ENCODE results near the gene NTSR1. TPM values are rescaled to one million over a fixed set of nuclear protein-coding genes. Genes with fewer than 3 reads are reported as not detected.

Gene NTSR1
- total and polyA plus RNA-seq, 2 of the 13 experiments (the other 11 are each of a cell fraction or from before 2014, with no cell fraction given) = 0.09 to 0.12 TPM

DNA sequence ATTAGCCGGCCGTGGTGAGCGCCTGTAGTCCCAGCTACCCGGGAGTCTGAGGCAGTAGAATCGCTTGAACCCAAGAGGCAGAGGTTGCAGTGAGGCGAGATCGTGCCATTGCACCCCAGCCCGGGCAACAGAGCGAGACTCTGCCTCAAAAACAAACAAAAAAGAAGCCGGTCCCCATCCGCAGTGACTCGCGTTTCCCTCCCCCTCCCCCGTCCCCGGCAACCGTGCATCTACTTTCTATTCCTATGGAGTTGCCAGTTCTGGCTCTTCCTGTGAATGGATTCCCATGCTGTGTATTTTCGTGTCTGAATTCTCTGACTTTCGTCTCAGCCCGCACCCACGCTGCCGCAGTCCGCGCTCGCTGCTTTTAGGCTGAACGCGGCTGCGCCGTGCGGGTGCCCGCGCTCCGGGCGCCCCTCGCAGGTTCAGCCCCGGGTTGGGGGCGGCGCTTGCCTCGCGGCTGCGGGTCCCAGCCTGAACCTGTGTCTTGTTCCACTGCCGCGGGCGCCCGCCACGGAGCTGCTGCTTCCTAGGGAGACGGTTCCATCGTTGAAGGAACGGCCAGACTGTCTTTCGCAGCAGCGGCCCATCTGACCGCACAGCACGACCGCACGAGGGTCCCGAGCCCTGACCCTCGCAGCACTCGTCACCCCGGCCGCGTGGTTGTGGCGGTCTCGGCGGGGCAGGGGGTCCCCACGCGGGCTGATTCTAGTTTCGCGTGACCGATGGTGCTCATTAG is 86.6 kb downstream of the NTSR1 start (continued):
- TF ChIP-seq, protein P1, sequence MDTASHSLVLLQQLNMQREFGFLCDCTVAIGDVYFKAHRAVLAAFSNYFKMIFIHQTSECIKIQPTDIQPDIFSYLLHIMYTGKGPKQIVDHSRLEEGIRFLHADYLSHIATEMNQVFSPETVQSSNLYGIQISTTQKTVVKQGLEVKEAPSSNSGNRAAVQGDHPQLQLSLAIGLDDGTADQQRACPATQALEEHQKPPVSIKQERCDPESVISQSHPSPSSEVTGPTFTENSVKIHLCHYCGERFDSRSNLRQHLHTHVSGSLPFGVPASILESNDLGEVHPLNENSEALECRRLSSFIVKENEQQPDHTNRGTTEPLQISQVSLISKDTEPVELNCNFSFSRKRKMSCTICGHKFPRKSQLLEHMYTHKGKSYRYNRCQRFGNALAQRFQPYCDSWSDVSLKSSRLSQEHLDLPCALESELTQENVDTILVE (CRISPR knock-in tag; IDR thresholded peaks at IDR 0.05) = no peak
- TF ChIP-seq ZNF33B (CRISPR knock-in tag; IDR thresholded peaks at IDR 0.05) (no peak; the same call in 1 of the 2 replicates), ZNF431 (CRISPR knock-in tag; IDR thresholded peaks at IDR 0.05; ENCODE audit: borderline replicate concordance, low read depth) (no peak), ZNF703 (CRISPR knock-in tag; IDR thresholded peaks at IDR 0.05; ENCODE audit: borderline replicate concordance) (peak; percentile 75; the same call in 1 of the 2 replicates), ZNF879 (CRISPR knock-in tag; IDR thresholded peaks at IDR 0.05) (peak; percentile 52; the same call in 1 of the 2 replicates), ZNF713 (CRISPR knock-in tag; IDR thresholded peaks at IDR 0.05) (peak; percentile 87), DR1 (CRISPR knock-in tag; IDR thresholded peaks at IDR 0.05) (peak; percentile 52), ZNF343 (CRISPR knock-in tag; IDR thresholded peaks at IDR 0.05) (peak; percentile 75; the same call in 1 of the 2 replicates), ONECUT2 (CRISPR knock-in tag; IDR thresholded peaks at IDR 0.05) (no peak), MTF1 (CRISPR knock-in tag; IDR thresholded peaks at IDR 0.05) (0 out of 2 replicates have a peak, but pooled peaks have one; percentile 41), ZFYVE20 (CRISPR knock-in tag; IDR thresholded peaks at IDR 0.05; ENCODE audit: borderline replicate concordance, low read depth) (peak; percentile 90; the same call in 1 of the 2 replicates), GATAD2A (CRISPR knock-in tag; IDR thresholded peaks at IDR 0.05) (no peak), ARID2 (CRISPR knock-in tag; IDR thresholded peaks at IDR 0.05; ENCODE audit: borderline replicate concordance) (peak; percentile 95), ZNF253 (CRISPR knock-in tag; IDR thresholded peaks at IDR 0.05; ENCODE audit: borderline replicate concordance) (no peak), ZFX (CRISPR knock-in tag; IDR thresholded peaks at IDR 0.05; ENCODE audit: low read depth) (peak; percentile 71), SRSF4 (IDR thresholded peaks at IDR 0.05; ENCODE audit: low read depth, low read length, poor library complexity, severe bottlenecking) (no peak), ZNF530 (CRISPR knock-in tag; IDR thresholded peaks at IDR 0.05; ENCODE audit: low read depth) (no peak), ATAD3A (CRISPR knock-in tag; IDR thresholded peaks at IDR 0.05) (no peak), EEA1 (CRISPR knock-in tag; IDR thresholded peaks at IDR 0.05; ENCODE audit: borderline replicate concordance) (peak; percentile 56; the same call in 1 of the 2 replicates), SMAD9 (CRISPR knock-in tag; IDR thresholded peaks at IDR 0.05) (no peak), ZNF251 (CRISPR knock-in tag; IDR thresholded peaks at IDR 0.05) (no peak)
- TF ChIP-seq, protein P2, sequence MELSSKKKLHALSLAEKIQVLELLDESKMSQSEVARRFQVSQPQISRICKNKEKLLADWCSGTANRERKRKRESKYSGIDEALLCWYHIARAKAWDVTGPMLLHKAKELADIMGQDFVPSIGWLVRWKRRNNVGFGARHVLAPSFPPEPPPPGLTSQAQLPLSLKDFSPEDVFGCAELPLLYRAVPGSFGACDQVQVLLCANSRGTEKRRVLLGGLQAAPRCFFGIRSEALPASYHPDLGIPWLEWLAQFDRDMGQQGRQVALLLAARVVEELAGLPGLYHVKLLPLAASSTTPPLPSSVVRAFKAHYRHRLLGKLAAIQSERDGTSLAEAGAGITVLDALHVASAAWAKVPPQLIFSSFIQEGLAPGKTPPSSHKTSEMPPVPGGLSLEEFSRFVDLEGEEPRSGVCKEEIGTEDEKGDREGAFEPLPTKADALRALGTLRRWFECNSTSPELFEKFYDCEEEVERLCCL (CRISPR knock-in tag; IDR thresholded peaks at IDR 0.05; ENCODE audit: borderline replicate concordance) = peak; percentile 81
- TF ChIP-seq, protein P3, sequence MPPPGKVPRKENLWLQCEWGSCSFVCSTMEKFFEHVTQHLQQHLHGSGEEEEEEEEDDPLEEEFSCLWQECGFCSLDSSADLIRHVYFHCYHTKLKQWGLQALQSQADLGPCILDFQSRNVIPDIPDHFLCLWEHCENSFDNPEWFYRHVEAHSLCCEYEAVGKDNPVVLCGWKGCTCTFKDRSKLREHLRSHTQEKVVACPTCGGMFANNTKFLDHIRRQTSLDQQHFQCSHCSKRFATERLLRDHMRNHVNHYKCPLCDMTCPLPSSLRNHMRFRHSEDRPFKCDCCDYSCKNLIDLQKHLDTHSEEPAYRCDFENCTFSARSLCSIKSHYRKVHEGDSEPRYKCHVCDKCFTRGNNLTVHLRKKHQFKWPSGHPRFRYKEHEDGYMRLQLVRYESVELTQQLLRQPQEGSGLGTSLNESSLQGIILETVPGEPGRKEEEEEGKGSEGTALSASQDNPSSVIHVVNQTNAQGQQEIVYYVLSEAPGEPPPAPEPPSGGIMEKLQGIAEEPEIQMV (CRISPR knock-in tag; IDR thresholded peaks at IDR 0.05; ENCODE audit: low read depth) = 0 out of 2 replicates have a peak, but pooled peaks have one; percentile 50
- TF ChIP-seq, protein P4, sequence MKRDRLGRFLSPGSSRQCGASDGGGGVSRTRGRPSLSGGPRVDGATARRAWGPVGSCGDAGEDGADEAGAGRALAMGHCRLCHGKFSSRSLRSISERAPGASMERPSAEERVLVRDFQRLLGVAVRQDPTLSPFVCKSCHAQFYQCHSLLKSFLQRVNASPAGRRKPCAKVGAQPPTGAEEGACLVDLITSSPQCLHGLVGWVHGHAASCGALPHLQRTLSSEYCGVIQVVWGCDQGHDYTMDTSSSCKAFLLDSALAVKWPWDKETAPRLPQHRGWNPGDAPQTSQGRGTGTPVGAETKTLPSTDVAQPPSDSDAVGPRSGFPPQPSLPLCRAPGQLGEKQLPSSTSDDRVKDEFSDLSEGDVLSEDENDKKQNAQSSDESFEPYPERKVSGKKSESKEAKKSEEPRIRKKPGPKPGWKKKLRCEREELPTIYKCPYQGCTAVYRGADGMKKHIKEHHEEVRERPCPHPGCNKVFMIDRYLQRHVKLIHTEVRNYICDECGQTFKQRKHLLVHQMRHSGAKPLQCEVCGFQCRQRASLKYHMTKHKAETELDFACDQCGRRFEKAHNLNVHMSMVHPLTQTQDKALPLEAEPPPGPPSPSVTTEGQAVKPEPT (CRISPR knock-in tag; IDR thresholded peaks at IDR 0.05; ENCODE audit: low read depth) = 0 out of 2 replicates have a peak, but pooled peaks have one; percentile 60
